Esophagus squamous epithelium (tissue), 5 donors: ENCODE measurements around the gene SPTSSA. TPM values are rescaled to one million over a fixed set of nuclear protein-coding genes. Genes with fewer than 3 reads are reported as not detected.
"Not testable (repeated sequence)": the region's sequence is repeated elsewhere in the genome, so short reads cannot be mapped to it uniquely, and the experiment has no call there.

Experiments used
- DNase-seq: peaks from one replicate; lab custom pipeline; 2025; lab: John Stamatoyannopoulos, UW
- H3K27ac ChIP-seq, 4 donors: fragments of 200-600 bp; sonication (generic); one replicate each; pipeline ENCODE4 v1.5.1; 2016 to 2019; ENCODE audit warnings: mild to moderate bottlenecking in 1 of 4
- H3K27me3 ChIP-seq, 4 donors: fragments of 200-600 bp; sonication (generic); 1 replicate in 3 of 4; 2 replicates in 1 of 4; pipeline versions ENCODE4 v1.5.1 to v1.6.0; 2017 to 2021; ENCODE audit warnings: antibody characterized with exemption in 1 of 4
- H3K36me3 ChIP-seq, 3 donors: fragments of 200-600 bp; sonication (generic); one replicate each; pipeline ENCODE4 v1.5.1; 2016 to 2019
- H3K4me1 ChIP-seq, 3 donors: fragments of 200-600 bp; sonication (generic); one replicate each; pipeline ENCODE4 v1.5.1; 2017 to 2019
- H3K4me3 ChIP-seq, 4 donors: fragments of 200-600 bp; sonication (generic); 1 replicate in 3 of 4; 2 replicates in 1 of 4; pipeline ENCODE4 v1.5.1; 2016 to 2019; ENCODE audit warnings: mild to moderate bottlenecking in 2 of 4, moderate library complexity in 1 of 4
- H3K9me3 ChIP-seq, 3 donors: fragments of 200-600 bp; sonication (generic); one replicate each; pipeline ENCODE4 v1.5.1; 2016 to 2019
- POLR2A ChIP-seq, 4 donors: fragments of 450-650 bp; IDR thresholded peaks; one replicate each; pipeline ENCODE4 v1.6.1; 2017; ENCODE audit warnings: antibody characterized with exemption in 4 of 4, mild to moderate bottlenecking in 4 of 4, moderate library complexity in 3 of 4
- WGBS, 2 donors: methylation state at CpG; one replicate each; pipeline ENCODE4 v1.1.5; 2018; 5-methylcytosine and 5-hydroxymethylcytosine counted together
- intact Hi-C: fragments of 100-400 bp; cut with DNase I; formaldehyde crosslinking; loops from one replicate; pipeline ENCODE4 v1.15.0; 2022
- total RNA-seq, 4 donors: library from RNA; depleted of rRNA; stranded (reverse); fragments of >200 nt; gene quantifications; one replicate each; pipeline ENCODE4 v1.1.0, GENCODE V29; 2016
- TF ChIP-seq, protein P1 (sequence below), 6 experiments: fragments of 450-650 bp in 4 of 6; fragments of 200-600 bp in 2 of 6; sonication (generic) in 2 of 6; IDR thresholded peaks; one replicate each; pipeline ENCODE4 v1.5.1; 2016 to 2019; ENCODE audit warnings: antibody characterized with exemption in 6 of 6, mild to moderate bottlenecking in 4 of 6, moderate library complexity in 4 of 6
- donor health status: DM: yes; HTN: yes; CAD: no.

The SPTSSA gene
- total RNA-seq, 4 donors from 2014 or later: 9.4 to 35.0 (median 17.3) TPM

- no peak for DNase-seq
- TF ChIP-seq POLR2A (IDR thresholded peaks at IDR 0.05): no peak
- TF ChIP-seq, protein P1, sequence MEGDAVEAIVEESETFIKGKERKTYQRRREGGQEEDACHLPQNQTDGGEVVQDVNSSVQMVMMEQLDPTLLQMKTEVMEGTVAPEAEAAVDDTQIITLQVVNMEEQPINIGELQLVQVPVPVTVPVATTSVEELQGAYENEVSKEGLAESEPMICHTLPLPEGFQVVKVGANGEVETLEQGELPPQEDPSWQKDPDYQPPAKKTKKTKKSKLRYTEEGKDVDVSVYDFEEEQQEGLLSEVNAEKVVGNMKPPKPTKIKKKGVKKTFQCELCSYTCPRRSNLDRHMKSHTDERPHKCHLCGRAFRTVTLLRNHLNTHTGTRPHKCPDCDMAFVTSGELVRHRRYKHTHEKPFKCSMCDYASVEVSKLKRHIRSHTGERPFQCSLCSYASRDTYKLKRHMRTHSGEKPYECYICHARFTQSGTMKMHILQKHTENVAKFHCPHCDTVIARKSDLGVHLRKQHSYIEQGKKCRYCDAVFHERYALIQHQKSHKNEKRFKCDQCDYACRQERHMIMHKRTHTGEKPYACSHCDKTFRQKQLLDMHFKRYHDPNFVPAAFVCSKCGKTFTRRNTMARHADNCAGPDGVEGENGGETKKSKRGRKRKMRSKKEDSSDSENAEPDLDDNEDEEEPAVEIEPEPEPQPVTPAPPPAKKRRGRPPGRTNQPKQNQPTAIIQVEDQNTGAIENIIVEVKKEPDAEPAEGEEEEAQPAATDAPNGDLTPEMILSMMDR (IDR thresholded peaks at IDR 0.05): no peak
- 87 to 90% methylated on average over 4 of the region's 4 CpGs for WGBS, 2 donors
- Histone ChIP-seq H3K4me3 (no peak overlapping the region), H3K27me3 (no peaks in the 10 kb centered on the region), H3K36me3 (no peaks in the 10 kb centered on the region), H3K4me1 (no peaks in the 10 kb centered on the region), H3K27ac (no peak overlapping the region), H3K9me3 (no peaks in the 10 kb centered on the region)
- intact Hi-C loops: no loop called here
These were observed 17.7 kb upstream of the SPTSSA start for GRCh38 chr14:34479694-34480093.

DNA sequence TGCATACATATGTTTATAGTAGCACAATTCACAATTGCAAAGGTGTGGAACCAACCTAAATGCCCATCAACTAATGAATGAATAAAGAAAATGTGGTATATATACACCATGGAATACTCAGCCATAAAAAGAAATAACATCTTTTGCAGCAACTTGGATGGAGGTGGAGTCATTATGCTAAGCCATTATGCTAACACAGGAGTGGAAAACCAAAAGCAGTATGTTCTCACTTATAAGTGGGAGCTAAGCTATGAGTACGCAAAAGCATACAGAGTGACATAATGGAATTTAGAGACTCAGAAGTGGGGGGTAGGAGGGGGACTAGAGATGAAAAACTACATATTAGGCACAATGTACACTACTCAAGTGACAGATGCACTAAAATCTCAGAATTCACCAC, 16.2 kb upstream of the SPTSSA start:
- Histone ChIP-seq H3K9me3 (no peaks in the 10 kb centered on the region), H3K4me3 (no peak overlapping the region), H3K4me1 (no peaks in the 10 kb centered on the region), H3K27ac (no peak overlapping the region), H3K27me3 (no peaks in the 10 kb centered on the region), H3K36me3 (no peaks in the 10 kb centered on the region)
- TF ChIP-seq, protein P1 (IDR thresholded peaks at IDR 0.05): no peak
- TF ChIP-seq POLR2A (IDR thresholded peaks at IDR 0.05): no peak
- intact Hi-C loops: no loop called here
- DNase-seq: no peak
- 89 to 100% methylated on average over 1 of the region's 1 CpG for WGBS, 2 donors

DNA sequence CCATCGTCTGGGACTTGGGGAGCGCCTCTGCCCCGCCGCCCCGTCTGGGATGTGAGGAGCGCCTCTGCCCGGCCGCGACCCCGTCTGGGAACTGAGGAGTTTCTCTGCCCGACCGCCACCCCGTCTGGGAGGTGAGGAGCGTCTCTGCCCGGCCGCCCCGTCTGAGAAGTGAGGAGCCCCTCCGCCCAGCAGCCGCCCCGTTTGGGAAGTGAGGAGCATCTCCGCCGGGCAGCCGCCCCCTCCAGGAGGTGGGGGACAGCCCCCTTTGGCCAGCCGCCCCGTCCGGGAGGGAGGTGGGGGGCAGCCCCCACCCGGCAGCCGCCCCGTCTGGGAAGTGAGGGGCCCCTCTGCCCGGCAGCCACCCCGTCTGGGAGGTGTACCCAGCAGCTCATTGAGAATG, 14.0 kb upstream of the SPTSSA start:
- H3K36me3 ChIP-seq, intact Hi-C loops, H3K27me3 ChIP-seq, H3K9me3 ChIP-seq, DNase-seq, H3K4me3 ChIP-seq, H3K4me1 ChIP-seq, H3K27ac ChIP-seq: not testable (repeated sequence)
- no CpG with 5 or more reads among the region's 31 CpGs for WGBS, 2 donors

DNA sequence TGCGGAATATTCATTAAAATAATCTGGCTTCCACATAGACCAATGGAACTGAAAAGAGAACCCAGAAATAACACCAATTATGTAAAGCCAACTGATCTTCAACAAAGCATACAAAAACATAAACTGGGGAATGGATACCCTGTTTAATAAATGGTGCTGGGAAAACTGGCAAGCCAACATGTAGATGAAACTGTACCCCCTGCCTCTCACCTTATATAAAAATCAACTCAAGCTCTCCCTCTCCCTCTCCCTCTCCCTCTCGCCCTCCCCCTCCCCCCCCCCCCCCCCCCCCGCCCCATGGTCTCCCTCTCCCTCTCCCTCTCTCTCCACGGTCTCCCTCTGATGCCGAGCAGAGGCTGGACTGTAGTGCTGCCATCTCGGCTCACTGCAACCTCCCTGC, 13.1 kb upstream of the SPTSSA start:
- no peak overlapping the region for H3K27ac ChIP-seq
- no peaks in the 10 kb centered on the region for H3K4me1 ChIP-seq
- DNase-seq: no peak
- no peak overlapping the region for H3K4me3 ChIP-seq
- no peaks in the 10 kb centered on the region for H3K9me3 ChIP-seq
- intact Hi-C loops: no loop called here
- H3K27me3 ChIP-seq: no peaks in the 10 kb centered on the region
- WGBS, 2 donors: 88 to 91% methylated on average over 4 of the region's 6 CpGs
- TF ChIP-seq POLR2A (IDR thresholded peaks at IDR 0.05): no peak
- TF ChIP-seq, protein P1 (IDR thresholded peaks at IDR 0.05): no peak
- H3K36me3 ChIP-seq: no peaks in the 10 kb centered on the region

DNA sequence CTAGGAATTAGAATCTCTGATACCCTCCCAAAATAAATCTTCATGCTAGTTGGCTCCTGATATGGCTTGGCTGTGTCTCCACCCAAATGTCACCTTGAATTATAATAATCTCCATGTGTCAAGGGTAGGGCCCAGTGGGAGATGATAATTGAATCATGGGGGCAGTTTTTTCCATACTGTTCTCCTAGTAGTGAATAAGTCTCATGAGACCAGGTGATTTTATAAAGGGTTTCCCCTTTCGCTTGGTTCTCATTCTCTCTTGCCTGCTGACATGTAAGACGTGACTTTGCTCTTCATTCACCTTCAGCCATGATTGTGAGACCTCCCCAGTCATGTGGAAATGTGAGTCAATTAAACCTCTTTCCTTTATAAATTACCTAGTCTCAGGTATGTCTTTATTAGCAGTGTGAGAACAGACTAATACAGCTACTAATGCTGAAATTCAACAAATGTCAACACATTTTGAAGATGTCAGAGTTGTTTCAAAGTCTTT, 12.2 kb upstream of the SPTSSA start:
- Histone ChIP-seq H3K9me3 (no peaks in the 10 kb centered on the region), H3K36me3 (no peaks in the 10 kb centered on the region), H3K27ac (no peak overlapping the region), H3K4me1 (no peaks in the 10 kb centered on the region), H3K27me3 (no peaks in the 10 kb centered on the region), H3K4me3 (no peak overlapping the region)
- 88 to 93% methylated on average over 2 of the region's 2 CpGs for WGBS, 2 donors
- no peak for DNase-seq
- intact Hi-C loops: no loop called here
- no peak for TF ChIP-seq POLR2A (IDR thresholded peaks at IDR 0.05)
- TF ChIP-seq, protein P1 (IDR thresholded peaks at IDR 0.05): no peak

DNA sequence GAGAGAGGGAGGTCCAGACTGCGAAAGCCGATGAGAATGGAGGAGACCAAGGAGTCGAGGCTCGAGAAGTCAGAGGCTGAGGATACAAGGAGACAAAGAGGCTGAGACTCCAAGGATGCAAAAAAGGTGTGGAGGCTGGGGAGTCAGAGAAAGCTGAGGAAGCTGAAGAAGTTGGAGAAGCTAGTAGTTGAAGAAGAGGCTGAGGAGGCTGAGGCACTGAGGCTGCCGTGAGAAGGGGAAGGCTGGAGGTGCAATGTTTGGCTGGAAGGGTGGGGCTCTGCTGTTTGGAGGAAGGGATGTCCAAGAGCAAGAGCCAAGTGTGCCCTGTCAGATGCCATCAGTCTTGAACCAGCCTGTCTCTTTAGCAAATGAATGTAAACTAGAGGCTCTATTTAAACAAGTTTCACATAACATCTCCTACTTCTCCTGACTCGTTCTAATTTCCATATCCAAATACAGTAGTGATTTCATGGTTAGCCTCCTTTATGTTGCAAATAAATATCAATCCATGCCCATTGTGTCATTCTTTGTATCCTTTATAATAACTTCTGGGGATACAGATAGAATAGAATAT, 10.8 kb upstream of the SPTSSA start:
- H3K27me3 ChIP-seq: no peaks in the 10 kb centered on the region
- TF ChIP-seq, protein P1 (IDR thresholded peaks at IDR 0.05): no peak
- H3K4me1 ChIP-seq: no peaks in the 10 kb centered on the region
- WGBS, 2 donors: 82% methylated on average over 6 of the region's 6 CpGs
- no peaks in the 10 kb centered on the region for H3K36me3 ChIP-seq
- H3K9me3 ChIP-seq: no peaks in the 10 kb centered on the region
- no peak overlapping the region for H3K27ac ChIP-seq
- intact Hi-C loops: no loop called here
- DNase-seq: no peak
- H3K4me3 ChIP-seq: no peak overlapping the region
